GM18520 (cell line): ENCODE data around the gene UNC13B.

Experiments
- ATAC-seq: cut with Tn5 transposase; IDR thresholded peaks from one replicate; pipeline ENCODE4 v1.9.1; 2021; ENCODE audit not compliant: unreplicated experiment

Gene UNC13B

DNA sequence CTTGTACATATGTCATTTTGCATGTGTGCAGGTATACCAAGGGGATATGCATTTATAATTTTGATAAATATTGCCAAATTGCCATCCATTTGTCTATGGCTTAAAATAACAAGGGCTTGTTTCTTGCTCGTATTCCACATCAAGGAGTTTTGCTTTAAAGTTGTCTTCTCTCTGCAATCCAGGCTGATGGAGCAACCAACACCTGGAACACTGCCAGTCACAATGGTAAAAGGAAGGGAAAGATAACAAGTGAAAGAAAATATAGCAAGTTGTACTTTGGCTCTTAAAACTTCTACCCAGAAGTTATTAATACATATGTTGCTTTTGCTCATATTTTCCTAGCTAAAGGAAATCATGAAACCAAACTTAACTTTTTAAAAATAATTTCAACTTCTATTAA is 156.9 kb downstream of the UNC13B start:
- no peak for ATAC-seq

DNA sequence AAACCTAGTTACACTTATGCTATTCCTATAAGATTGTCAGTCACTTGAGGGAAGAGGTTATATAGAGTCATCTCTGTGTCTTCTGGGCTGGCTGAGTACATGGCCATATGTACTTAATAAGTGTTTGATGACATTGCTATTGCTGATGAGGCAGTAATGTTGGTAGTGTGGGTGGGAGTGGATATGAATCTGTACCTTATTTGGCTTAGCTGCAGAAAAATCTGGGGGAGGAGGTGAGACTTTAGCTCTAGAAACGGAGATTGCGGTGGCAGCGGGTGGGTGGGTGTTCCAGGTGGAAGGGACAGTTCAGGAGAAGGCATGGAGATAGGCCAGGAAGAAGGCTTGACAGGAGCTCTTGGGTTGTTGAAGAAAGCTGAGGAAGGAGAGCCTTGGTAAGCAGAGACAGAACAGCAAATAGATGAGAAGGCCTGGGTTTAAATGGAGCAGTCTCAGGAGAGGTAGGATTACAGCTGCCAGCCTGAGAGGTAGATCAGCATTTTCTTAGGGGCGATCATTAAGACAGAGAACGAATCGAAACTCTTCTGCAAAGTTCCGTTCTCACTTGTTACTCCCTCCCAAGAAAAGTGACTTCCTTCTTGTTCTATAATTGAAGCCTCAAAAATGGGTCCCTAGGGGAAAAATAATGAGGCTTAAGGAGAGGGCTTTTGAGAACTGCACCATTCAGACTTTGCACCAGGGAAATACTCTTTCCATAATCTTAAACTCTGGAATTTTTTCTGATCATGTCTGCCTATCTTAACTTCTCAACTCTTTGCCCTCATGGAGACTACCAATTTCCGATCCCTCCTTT is 160.5 kb downstream of the UNC13B start:
- no peak for ATAC-seq

DNA sequence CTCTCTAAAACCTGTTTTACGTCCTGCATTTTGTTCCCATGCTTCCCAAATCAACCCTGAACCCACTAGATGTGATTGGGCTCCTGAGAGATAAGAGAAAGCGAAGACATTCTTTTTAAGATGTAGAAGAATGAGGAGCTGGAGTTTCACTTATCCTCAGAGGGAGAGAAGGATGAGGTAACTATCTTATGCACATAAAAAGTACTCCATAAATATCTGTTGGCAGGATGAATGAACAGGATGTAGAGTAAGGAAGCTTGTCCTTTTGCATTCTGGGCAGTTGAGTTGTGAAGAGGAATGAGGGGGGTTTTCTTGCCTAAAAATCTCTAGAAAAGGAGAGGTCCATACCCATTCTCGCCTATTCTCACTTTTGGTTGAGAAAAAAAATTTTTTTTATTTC is 163.2 kb downstream of the UNC13B start:
- no peak for ATAC-seq

- ATAC-seq: no peak
These were observed 171.7 kb downstream of the UNC13B start for GRCh38 chr9:35333551-35333950.

GRCh38 chr9:35335164-35335563 is 173.4 kb downstream of the UNC13B start:
- no peak for ATAC-seq

- ATAC-seq: no peak
These were observed 176.3 kb downstream of the UNC13B start for GRCh38 chr9:35338086-35338485.

GRCh38 chr9:35338561-35339274 is 176.9 kb downstream of the UNC13B start:
- no peak for ATAC-seq

DNA sequence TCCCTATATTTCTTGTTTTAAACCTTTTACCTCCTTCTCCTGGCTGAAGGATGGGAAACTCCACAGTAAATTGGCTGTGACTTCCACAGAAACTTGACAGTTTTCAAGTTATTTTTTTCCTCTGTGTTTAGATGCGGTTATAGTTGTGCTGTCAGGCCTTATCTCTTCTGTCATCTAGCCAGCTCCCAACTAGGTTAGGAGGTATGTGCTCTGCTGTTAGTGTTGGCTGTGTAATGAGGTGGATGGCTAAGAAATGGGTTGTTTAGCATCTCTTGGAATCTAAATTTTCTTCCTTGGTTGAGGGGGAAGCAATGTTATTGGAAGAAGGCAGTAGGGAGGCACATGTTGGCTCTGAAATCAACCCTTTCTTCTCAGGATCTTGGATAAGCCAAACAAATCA is 178.2 kb downstream of the UNC13B start:
- no peak for ATAC-seq

DNA sequence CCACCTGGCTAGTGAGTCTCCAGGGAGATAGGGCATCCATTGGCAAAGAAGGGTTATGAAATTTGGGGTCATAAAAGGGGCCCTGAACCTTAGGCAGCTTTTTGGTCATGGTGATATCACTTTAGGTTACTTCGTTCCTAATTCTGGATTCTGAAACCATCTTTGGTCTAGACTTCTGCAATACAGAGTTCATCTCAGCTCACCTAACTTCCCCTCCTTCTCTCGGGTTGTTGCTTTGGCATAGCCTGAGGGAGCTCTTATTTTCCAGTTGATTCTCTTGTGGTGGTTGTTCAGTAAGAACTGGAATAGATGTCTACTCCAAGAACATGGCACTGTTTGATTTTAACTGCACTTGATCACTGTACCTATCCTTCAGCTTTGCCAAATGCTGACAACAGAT is 179.2 kb downstream of the UNC13B start:
- no peak for ATAC-seq

GRCh38 chr9:35341585-35341984 is 179.8 kb downstream of the UNC13B start:
- ATAC-seq: no peak

- no peak for ATAC-seq
These were observed 180.6 kb downstream of the UNC13B start for GRCh38 chr9:35342221-35342958.

DNA sequence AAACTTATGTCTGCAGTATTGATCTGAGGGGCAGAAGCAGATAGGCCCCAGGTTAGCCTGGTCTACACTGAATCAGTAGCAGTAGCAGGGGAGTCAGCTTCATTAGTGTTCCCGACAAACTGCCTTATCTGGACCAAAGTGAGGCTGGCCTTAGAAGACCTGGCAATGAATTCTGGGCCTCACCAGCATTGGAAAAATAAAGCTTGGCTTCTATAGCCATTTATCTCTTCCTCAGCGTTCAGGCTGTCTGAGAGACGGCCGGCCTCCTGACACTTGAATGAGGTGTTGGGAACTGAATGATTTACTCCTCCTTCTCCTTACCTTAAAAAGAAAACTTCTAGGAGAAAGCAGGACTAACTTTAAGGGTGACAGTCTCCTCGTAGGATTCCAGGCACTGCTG is 186.3 kb downstream of the UNC13B start:
- no peak for ATAC-seq

GRCh38 chr9:35349287-35349990 is 187.6 kb downstream of the UNC13B start:
- no peak for ATAC-seq

DNA sequence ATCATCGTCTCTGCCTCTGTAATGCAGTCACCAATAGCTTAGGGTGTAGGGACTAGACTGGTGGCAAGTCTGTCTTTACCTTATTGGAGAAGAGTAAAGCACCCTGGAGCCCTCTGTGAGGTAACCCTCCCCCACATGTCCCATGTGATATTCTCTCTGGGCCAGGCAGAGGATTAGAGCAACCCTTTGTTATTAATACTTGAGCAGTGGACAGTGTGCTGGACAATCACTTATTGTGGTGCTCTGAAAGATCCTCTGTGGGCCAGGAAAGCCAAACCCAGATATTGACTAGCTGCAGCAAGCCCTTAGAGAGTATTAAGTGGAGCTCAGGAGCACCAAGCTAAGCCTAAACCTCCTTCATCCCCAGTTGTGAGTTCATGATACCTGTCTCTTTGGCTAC is 188.4 kb downstream of the UNC13B start:
- no peak for ATAC-seq

GRCh38 chr9:35350827-35351549 is 189.2 kb downstream of the UNC13B start:
- ATAC-seq: no peak

GRCh38 chr9:35353731-35354365 is 192.0 kb downstream of the UNC13B start:
- ATAC-seq: no peak

- ATAC-seq: no peak
These were observed 194.1 kb downstream of the UNC13B start for GRCh38 chr9:35355939-35356338.

DNA sequence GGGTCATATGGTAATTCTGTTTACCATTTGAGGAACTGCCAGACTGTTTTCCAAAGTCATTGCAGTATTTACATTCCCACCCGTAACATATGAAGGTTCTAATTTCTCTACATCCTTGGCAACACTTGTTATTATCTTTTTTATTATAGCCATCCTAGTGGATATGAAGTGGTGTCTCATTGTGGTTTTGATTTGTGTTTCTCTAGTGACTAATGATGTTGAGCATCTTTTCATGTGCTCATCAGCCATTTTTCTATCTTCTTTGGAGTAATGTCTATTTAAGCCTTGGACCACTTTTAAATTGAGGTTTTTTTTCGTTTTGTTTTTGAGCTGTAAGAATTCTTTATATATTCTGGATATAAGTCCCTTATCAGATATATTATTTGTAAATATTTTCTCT is 195.3 kb downstream of the UNC13B start:
- no peak for ATAC-seq

DNA sequence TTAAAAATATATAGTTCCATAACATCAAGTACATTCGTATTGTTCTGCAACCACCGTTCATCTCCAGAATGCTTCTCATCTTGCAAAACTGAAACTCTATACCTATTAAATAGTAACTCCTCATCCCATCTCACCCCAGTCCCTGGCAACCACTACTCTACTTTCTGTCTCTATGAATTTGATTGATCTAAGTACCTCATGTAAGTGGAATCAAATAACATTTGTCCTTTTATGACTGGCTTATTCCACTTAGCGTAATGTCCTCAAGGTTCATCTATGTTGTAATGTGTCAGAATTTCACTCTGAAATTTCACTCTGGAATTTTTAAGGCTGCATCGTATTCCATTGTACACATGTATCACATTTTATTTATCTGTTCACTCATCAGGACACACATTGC is 196.0 kb downstream of the UNC13B start:
- ATAC-seq: no peak
